Right lobe of liver (tissue), 4 donors: ENCODE results near the gene RAD50.
A peak's percentile ranks its signal among the peaks of the same experiment; 100 is the strongest.

ENCODE experiments used
- POLR2A ChIP-seq: fragments of 450-650 bp; IDR thresholded peaks from one replicate; pipeline ENCODE4 v1.6.1; 2017; ENCODE audit warnings: antibody characterized with exemption, mild to moderate bottlenecking
- TF ChIP-seq, protein P1 (sequence below), 4 donors: fragments of 200-600 bp in 3 of 4; fragments of 450-650 bp in 1 of 4; IDR thresholded peaks; one replicate each; pipeline versions ENCODE4 v1.5.1 to v1.8.0; 2016 to 2022; ENCODE audit warnings: antibody characterized with exemption in 4 of 4, mild to moderate bottlenecking in 2 of 4
- donor health status: DM: no; HTN: no; CAD: no.
- donor health status: DM: no; HTN: no; CAD: no.
- donor health status: DM: no; HTN: yes; CAD: no.

DNA sequence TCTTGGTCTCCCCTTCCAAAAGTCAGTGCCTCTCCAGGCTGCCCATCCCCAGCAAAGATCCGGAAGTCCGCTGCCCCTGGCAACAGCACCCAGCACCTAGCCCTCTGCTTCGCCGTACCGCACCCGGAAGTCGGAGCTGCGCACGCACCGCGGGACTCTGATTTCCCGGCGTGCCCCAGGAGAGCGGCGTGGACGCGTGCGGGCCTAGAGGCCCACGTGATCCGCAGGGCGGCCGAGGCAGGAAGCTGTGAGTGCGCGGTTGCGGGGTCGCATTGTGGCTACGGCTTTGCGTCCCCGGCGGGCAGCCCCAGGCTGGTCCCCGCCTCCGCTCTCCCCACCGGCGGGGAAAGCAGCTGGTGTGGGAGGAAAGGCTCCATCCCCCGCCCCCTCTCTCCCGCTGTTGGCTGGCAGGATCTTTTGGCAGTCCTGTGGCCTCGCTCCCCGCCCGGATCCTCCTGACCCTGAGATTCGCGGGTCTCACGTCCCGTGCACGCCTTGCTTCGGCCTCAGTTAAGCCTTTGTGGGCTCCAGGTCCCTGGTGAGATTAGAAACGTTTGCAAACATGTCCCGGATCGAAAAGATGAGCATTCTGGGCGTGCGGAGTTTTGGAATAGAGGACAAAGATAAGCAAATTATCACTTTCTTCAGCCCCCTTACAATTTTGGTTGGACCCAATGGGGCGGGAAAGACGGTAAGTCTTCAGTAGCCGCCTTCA is at the start of gene RAD50:
- TF ChIP-seq, protein P1, sequence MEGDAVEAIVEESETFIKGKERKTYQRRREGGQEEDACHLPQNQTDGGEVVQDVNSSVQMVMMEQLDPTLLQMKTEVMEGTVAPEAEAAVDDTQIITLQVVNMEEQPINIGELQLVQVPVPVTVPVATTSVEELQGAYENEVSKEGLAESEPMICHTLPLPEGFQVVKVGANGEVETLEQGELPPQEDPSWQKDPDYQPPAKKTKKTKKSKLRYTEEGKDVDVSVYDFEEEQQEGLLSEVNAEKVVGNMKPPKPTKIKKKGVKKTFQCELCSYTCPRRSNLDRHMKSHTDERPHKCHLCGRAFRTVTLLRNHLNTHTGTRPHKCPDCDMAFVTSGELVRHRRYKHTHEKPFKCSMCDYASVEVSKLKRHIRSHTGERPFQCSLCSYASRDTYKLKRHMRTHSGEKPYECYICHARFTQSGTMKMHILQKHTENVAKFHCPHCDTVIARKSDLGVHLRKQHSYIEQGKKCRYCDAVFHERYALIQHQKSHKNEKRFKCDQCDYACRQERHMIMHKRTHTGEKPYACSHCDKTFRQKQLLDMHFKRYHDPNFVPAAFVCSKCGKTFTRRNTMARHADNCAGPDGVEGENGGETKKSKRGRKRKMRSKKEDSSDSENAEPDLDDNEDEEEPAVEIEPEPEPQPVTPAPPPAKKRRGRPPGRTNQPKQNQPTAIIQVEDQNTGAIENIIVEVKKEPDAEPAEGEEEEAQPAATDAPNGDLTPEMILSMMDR (IDR thresholded peaks at IDR 0.05), result no peak
- peak; percentile 82 for TF ChIP-seq POLR2A
